Measurements from ENCODE around the gene OR6S1.

DNA sequence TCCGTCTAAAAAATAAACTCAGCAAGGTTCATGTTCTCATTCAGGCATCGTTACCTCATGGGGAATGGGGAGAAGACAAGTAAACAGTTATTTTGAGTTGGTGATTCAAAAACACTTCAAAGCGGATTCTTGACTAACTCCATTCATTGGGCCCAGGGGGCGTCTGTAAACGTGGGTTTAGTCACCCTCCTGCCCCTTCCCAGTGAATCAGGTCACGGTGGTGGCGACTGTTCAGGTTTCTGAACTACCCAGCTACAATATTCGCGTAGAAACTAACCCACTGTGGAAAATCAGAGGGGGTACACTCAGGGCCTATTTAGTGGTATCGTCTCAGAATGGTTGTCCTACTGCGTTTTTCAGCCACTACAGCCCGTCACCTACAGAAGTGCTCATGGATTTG lies 15.2 kb downstream of the OR6S1 start:
- TF ChIP-seq, protein P1, sequence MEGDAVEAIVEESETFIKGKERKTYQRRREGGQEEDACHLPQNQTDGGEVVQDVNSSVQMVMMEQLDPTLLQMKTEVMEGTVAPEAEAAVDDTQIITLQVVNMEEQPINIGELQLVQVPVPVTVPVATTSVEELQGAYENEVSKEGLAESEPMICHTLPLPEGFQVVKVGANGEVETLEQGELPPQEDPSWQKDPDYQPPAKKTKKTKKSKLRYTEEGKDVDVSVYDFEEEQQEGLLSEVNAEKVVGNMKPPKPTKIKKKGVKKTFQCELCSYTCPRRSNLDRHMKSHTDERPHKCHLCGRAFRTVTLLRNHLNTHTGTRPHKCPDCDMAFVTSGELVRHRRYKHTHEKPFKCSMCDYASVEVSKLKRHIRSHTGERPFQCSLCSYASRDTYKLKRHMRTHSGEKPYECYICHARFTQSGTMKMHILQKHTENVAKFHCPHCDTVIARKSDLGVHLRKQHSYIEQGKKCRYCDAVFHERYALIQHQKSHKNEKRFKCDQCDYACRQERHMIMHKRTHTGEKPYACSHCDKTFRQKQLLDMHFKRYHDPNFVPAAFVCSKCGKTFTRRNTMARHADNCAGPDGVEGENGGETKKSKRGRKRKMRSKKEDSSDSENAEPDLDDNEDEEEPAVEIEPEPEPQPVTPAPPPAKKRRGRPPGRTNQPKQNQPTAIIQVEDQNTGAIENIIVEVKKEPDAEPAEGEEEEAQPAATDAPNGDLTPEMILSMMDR (IDR thresholded peaks at IDR 0.05; ENCODE audit: poor library complexity), result no peak
- TF ChIP-seq EZH2 (IDR thresholded peaks at IDR 0.05; ENCODE audit: borderline replicate concordance), result no peak

Measured in hepatocyte (in vitro differentiated cells).